GM12801 (cell line): ENCODE data around the gene ST6GALNAC5.

Source experiments
- CTCF ChIP-seq: IDR thresholded peaks from one replicate; pipeline ENCODE4 v1.5.1; 2011; ENCODE audit warnings: control low read depth; ENCODE audit not compliant: insufficient read length; ENCODE audit errors: extremely low read depth

ST6GALNAC5 gene

GRCh38 chr1:77026135-77026534 is 158.9 kb downstream of the ST6GALNAC5 start:
- TF ChIP-seq CTCF = no peak

DNA sequence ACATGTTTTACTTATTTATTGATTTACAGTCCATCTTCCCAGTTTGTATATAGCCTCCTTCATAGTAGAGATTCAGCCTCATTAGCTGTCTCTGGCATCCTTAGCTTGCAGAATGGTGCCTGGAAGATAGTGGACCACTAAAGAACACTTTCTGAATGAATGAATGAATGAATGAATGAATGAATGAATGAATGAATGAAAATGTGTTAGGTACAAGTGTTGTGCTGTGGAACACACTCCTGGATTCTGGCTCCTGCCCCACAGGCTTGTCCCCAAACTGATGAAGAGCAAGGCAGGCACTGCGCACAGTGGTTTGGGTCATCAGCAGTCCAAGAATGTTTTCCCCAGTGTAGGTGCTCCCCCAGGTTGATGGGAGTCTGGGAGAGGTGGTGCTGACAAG is 159.4 kb downstream of the ST6GALNAC5 start:
- TF ChIP-seq CTCF = no peak

DNA sequence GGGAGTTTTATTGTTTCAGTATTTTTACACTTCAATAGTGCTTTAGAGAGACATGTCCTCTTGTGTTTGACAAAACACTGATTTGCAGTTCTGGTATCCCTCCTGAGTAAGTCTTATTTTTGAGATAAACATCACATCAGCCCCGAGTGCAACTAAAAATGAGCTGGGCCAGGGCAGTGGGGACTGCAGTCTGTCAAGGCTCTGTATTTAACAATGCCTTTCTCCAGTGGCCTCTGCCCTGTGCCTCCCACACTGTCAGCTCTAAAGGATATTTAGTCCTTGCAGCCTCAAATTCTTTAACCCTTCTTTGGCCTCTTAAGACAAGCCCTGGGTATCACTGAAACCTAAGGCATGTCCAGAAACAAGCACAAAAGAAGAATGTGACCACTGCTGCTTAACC is 160.6 kb downstream of the ST6GALNAC5 start:
- no peak for TF ChIP-seq CTCF

GRCh38 chr1:77030401-77031105 is 163.3 kb downstream of the ST6GALNAC5 start:
- TF ChIP-seq CTCF = no peak

- no peak for TF ChIP-seq CTCF
Observed at GRCh38 chr1:77031106-77031662, 163.9 kb downstream of the ST6GALNAC5 start.

- no peak for TF ChIP-seq CTCF
Observed at GRCh38 chr1:77036560-77036959, 169.3 kb downstream of the ST6GALNAC5 start.

GRCh38 chr1:77037038-77037437 is 169.8 kb downstream of the ST6GALNAC5 start:
- no peak for TF ChIP-seq CTCF

GRCh38 chr1:77038000-77038399 is 170.7 kb downstream of the ST6GALNAC5 start:
- no peak for TF ChIP-seq CTCF
